ENCODE results near the gene OSBP2. TPM values are rescaled to one million over a fixed set of nuclear protein-coding genes. Genes with fewer than 3 reads are reported as not detected.

The OSBP2 gene
- total and polyA plus RNA-seq, 8 donors = 1.9 to 3.3 (median 2.6) TPM

- peak in 1 of 6 donors; percentile 3 for DNase-seq
These were observed 187.6 kb downstream of the OSBP2 start for GRCh38 chr22:30882184-30882717.

GRCh38 chr22:30882974-30883533 is 188.4 kb downstream of the OSBP2 start:
- peak in 1 of 6 donors; percentile 11 for DNase-seq
- no peak overlapping the region for H3K4me3 ChIP-seq
- intact Hi-C loops (cut with DNase I) = loop anchor here in 1 of 3 donors (10.0 kb wide), 1 partner anchor 118 kb away; no protein-coding TSS in a partner anchor
- H3K36me3 ChIP-seq = no peaks in the 10 kb centered on the region
- no peaks in the 10 kb centered on the region for H3K27me3 ChIP-seq
- TF ChIP-seq CTCF (IDR thresholded peaks at IDR 0.05) = no peak
- ATAC-seq = no peak
- H3K4me1 ChIP-seq = no peaks in the 10 kb centered on the region
- FAIRE-seq = no peak
- no peaks in the 10 kb centered on the region for H3K9me3 ChIP-seq
- no peak overlapping the region for H3K27ac ChIP-seq
- 85 to 87% methylated on average over 4 of the region's 4 CpGs for WGBS, 2 donors

More at GRCh38 chr22:30882184-30882717, 187.6 kb downstream of the OSBP2 start:
- H3K27ac ChIP-seq = no peak overlapping the region
- no peak for TF ChIP-seq CTCF (IDR thresholded peaks at IDR 0.05)
- no peak for FAIRE-seq
- H3K9me3 ChIP-seq = no peaks in the 10 kb centered on the region
- intact Hi-C loops (cut with DNase I) = loop anchor here in 1 of 3 donors (10.0 kb wide), 1 partner anchor 117 kb away; no protein-coding TSS in a partner anchor
- no peaks in the 10 kb centered on the region for H3K4me1 ChIP-seq
- ATAC-seq = peak in 3 of 4 donors; percentile 15 to 66 (median 49)
- no peaks in the 10 kb centered on the region for H3K36me3 ChIP-seq
- WGBS, 2 donors = 61 to 67% methylated on average over 6 of the region's 6 CpGs
- H3K4me3 ChIP-seq = no peak overlapping the region
- no peaks in the 10 kb centered on the region for H3K27me3 ChIP-seq

- FAIRE-seq (no peak), ATAC-seq (no peak), DNase-seq (peak in 2 of 6 donors; percentile 3 to 28)
- H3K4me3 ChIP-seq = no peak overlapping the region
- no peak overlapping the region for H3K27ac ChIP-seq
- no peak for TF ChIP-seq CTCF (IDR thresholded peaks at IDR 0.05)
- 94 to 97% methylated on average over 7 of the region's 7 CpGs for WGBS, 2 donors
- H3K27me3 ChIP-seq = no peaks in the 10 kb centered on the region
- intact Hi-C loops (cut with DNase I) = loop anchor here in 1 of 3 donors (10.0 kb wide), 1 partner anchor 119 kb away; no protein-coding TSS in a partner anchor
- H3K9me3 ChIP-seq = no peaks in the 10 kb centered on the region
- H3K4me1 ChIP-seq = no peaks in the 10 kb centered on the region
- no peaks in the 10 kb centered on the region for H3K36me3 ChIP-seq
These were observed 189.0 kb downstream of the OSBP2 start for GRCh38 chr22:30883586-30884145.

- DNase-seq (peak in 2 of 6 donors; percentile 14 to 33), ATAC-seq (no peak), FAIRE-seq (no peak)
- 87% methylated on average over 18 of the region's 18 CpGs for WGBS, 2 donors
- intact Hi-C loops (cut with DNase I) = loop anchor here in 1 of 3 donors (10.0 kb wide), 1 partner anchor 120 kb away; no protein-coding TSS in a partner anchor
- no peak for TF ChIP-seq CTCF (IDR thresholded peaks at IDR 0.05)
- no peak overlapping the region for H3K27ac ChIP-seq
- no peaks in the 10 kb centered on the region for H3K9me3 ChIP-seq
- H3K4me1 ChIP-seq = no peaks in the 10 kb centered on the region
- no peak overlapping the region for H3K4me3 ChIP-seq
- H3K27me3 ChIP-seq = no peaks in the 10 kb centered on the region
- no peaks in the 10 kb centered on the region for H3K36me3 ChIP-seq
These were observed 189.7 kb downstream of the OSBP2 start for GRCh38 chr22:30884211-30885000.

Measured in pancreas (tissue), 10 donors.